NCI-H510A (cell line): ENCODE measurements around the gene AXIN1.

Experiments
- DNase-seq: peaks from one replicate; lab custom pipeline; 2025; lab: John Stamatoyannopoulos, UW

AXIN1 gene

DNA sequence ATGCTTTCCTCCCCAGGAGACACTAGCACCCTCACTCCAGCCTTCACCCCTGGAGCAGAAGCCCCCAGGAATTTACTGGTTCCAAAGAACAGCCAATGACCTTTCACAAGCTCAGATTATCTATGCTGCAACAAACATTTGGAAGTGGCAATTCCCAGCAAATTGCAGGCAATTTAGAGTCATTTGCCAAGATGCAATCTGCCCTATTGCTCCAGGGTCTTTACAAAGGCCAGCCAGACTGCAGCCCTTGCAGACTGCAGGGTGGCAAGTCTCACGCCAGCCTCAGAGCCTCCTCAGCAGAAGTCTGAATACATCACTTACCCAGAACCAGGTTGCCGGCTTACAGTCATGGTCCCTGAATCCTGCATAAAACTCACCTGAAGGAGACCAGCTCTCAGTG lies 21.8 kb downstream of the AXIN1 start:
- no peak for DNase-seq

DNA sequence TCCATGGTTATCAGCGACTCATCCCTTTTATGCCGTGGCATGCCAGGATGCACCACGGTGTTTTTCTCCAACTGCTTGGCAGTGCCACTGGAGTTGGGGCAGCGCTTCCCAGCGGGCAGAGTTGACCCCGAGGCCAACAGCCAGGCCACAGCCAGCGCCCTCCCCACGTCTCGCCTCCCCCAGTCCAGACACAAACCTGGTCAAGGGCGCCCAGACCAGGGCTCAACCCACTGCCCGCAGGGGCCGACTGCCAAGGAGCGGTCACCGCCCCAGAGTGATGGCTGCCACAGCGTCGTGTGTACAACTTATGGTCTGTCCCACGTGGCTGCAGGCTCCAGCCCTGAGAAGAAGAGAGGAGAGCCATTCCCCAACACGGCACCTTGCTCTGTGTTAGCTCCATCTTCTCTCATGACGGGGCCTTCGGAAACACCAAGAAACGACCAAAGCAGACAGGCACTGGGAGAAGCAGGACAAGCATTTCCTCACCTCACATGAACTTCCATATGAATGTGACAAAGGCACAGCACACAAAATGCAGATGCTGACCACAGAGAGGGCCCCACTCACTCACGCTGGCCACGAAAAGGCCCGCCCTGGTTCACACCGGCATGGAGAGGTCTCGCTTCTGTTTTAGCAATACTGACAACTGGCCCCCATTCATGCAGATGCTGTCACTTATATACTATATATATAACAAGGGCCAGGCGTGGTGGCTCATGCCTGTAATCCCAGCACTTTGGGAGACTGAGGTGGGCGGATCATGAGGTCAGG lies 27.0 kb downstream of the AXIN1 start:
- DNase-seq: no peak

- no peak for DNase-seq
Measured at GRCh38 chr16:324451-325334, 27.8 kb downstream of the AXIN1 start.

GRCh38 chr16:324201-324450 lies 28.4 kb downstream of the AXIN1 start:
- no peak for DNase-seq

DNA sequence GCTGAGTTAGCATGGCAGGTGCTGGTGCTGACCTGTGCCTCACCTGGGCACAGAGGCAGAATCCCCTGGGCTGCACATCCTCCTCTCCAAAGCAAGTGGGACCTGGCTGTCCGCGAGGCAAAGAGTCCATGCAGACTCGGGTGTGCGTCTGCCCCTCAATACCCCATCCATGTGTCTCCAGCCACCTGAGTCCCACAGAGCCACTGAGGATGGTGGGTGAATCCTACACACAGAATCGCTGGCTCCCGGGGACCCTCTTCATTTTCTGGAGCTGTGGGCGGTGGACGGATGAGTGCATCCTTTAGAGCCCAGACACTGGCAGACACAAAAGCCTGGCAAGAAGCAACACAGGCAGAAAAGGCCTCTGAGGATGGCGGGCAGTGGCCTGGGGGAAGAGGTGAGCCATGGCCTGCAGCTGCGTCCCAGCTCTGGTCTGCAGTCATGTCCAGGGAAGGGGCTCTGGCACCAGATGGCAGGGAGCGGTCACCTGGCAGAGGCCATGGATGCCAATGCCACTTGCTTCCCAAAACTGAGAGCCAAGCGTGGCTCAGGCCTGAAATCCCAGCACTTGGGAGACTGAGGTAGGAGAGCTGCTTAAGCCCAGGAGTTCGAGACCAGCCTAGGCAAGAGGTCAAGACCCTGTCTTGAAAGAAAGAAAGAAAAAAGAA lies 29.9 kb downstream of the AXIN1 start:
- no peak for DNase-seq

DNA sequence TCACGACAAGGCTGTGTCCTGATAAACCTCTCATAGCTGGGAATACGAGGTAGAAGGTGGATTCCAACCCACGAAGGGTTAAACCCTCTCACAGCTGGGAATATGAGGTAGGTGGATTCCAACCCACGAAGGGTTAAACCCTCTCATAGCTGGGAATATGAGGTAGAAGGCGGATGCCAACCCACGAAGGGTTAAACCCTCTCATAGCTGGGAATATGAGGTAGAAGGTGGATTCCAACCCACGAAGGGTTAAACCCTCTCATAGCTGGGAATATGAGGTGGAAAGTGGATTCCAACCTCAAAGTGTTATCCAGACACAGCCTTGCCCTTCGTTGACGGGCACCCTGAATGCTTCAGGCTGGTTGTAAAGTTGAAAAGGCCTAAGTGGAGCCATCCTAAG lies 31.0 kb downstream of the AXIN1 start:
- no peak for DNase-seq

DNA sequence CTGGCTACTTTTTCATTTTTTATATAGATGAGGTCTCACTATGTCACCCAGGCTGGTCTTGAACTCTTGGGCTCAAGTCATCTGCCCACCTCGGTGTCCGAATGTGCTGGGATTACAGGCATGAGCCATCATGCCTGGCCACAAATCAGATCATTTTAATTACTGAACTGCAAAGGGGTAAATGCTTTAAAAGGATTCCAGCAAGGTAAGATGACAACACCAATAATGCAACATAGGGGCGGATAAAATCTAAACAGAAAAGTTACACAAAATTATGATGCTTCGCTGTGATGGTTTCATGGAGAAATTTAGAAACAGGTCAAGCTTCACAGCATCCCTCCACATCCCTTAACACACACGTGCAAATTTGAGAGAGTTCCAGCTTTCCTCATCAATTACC lies 32.3 kb downstream of the AXIN1 start:
- DNase-seq: no peak

DNA sequence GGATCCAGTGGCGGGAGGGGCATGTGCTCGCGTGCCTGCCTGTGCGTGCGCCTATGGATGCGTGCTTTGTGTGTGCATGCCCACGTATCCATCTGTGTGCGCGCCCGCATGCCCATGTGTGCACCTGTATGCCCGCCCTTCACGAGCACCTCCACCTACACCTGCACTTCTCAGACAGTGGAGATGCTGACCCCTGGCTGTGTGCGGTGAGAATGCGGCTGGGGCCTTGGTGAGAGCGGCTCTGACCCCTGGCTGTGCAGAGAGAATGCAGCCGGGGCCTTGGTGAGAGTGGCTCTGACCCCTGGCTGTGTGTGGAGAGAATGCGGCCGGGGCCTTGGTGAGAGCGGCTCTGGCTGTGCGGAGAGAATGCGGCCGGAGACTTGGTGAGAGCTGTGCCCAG lies 33.9 kb downstream of the AXIN1 start:
- no peak for DNase-seq

DNA sequence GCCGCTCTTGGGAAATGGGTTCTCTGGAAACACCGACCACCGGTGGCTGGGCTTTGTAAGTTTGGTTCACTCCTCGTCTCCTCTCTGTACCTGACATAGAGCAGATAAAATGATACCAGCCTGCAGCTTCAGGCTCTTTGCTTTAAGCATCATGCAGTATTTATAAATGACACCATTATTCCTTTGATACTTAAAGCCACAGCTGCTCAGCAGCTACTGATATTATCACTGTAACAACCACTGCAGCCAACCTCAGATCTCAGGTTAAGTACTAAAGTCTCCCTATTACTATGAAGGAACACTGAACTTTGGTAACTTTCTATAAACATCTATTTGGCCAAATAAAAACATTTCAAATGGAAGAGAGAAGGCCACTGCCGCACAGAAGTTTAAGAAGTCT lies 34.9 kb downstream of the AXIN1 start:
- no peak for DNase-seq

GRCh38 chr16:316741-317464 lies 35.6 kb downstream of the AXIN1 start:
- no peak for DNase-seq

GRCh38 chr16:314795-315299 lies 37.7 kb downstream of the AXIN1 start:
- no peak for DNase-seq

DNA sequence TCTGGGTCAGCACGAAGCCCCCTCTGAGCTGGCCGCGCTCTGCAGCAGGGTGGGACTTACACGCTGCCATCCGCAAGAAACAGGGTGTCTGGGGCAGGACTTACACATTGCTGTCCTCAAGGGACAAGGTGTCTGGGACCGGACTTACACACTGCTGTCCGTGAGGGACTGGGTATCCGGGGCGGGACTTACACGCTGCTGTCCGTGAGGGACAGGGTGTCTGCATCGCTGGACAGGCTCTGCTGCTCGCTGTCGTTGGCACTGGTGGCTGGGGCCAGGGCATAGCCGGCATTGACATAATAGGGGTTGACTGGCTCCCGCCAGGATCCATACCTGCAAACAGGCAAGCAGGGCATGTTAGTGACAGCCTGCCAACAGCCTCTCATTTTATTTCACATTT lies 38.2 kb downstream of the AXIN1 start:
- DNase-seq: no peak

DNA sequence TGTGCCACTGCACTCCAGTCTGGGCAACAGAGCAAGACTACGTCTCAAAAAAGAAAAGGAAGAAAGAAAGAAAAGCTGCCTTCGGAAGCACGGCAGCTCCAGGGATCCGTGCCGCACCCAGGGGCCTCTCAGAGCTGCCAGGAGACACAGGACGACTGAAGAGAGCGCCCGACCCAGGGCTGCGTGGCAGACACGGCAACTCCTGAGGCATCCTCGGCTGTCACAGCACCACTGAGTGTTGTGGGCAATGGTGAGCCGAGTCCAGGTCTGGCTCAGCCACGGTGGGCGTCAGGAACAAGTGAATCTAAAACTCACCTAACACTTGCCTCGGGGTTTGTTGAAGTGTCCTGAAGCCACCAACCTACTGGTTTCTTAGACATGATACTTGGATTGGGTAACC lies 40.8 kb downstream of the AXIN1 start:
- no peak for DNase-seq

DNA sequence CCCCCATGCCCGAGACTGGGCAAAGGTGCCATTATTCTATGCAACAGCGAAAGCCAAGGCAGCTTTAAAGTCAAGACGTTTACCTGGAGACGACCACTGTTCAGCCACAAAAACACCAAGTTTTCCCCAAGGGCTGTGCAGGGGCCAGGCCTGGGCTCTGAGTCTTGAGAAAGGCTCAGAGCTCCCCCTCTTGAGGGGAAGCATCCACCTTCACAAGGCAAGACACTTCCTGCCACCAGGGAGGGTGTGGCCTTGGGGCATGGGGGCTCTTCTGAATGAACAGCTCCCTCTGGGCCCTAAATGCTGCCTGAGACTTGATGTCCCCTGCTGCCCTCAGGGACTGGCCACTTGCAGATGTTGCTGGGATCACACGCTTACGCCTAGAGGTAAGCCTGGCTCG lies 43.0 kb downstream of the AXIN1 start:
- DNase-seq: no peak

GRCh38 chr16:307691-308312 lies 44.7 kb downstream of the AXIN1 start:
- DNase-seq: no peak

DNA sequence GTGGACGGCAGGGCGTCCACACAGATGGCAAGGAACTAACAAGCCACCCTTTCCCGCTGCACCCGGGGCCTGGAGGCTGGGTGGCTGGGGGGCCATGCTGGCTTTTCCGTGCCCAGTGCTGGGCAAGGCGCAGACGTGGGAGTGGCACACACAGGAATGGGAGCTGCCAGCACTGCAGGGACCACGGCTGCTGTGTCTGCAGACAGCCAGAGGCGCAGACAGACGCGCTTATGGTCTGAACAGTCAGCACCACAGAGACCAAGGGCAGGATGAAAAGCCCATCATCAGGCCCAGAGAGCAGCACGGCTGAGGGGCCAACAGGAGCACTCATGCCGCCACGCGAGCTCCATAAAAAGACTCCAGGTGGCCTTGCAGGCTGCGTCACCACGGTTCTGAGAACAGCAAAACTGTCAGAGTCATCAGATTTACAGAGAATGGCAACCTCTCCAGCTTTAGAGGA lies 45.6 kb downstream of the AXIN1 start:
- DNase-seq: no peak

GRCh38 chr16:305916-306626 lies 46.5 kb downstream of the AXIN1 start:
- no peak for DNase-seq

DNA sequence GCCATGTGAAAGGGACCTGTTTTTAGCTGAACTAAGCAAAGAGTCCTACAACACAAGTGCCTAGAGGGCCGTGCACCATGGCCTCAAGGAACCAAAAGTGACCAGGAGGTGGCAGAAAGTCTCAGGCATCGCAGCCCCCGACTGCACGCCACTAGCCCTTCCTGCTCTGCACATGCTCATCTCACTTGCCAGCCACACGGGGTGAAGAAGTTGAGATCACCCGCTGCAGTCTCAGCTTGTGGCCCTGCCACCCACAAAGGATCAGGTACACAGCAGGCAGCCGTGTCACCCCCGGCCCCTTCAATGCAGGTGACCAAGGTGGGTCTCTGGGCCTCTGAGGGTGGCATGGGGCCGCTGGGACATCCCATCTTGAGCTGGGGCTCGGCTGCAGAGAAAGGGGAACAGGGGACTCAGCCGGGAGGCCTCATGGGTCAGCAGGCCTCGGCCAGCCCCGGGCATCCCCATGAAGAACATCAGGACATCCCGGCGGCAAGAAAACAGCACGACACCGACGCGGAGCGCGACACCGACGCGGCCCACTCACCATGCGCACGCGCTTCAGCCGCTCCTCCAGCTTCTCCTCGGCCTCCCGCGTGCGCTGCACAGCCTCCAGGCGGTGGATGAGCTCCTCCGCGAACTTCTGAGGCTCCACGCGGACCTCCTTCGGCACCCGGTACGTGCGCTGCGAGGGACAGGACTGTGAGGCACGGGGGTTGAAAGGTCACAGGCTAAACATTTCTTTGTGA lies 48.6 kb downstream of the AXIN1 start:
- no peak for DNase-seq

GRCh38 chr16:301950-302349 lies 50.6 kb downstream of the AXIN1 start:
- DNase-seq: no peak

DNA sequence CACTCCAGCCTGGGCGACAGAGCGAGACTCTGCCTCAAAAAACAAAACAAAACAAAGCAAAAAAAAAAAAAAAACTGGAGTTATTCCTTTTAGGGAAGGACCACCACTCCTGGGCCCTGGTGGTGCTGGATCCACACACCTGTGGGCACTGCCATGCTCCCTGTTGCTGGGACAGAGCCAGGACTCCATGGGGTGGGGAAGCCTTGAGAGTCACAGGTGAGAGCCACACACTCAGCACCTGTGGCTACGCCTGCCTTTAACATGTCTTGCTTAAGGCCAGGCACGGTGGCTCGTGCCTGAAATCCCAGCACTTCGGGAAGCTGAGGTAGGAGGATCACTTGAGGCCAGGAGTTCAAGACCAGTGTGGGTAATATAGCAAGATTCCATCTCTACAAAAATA lies 51.3 kb downstream of the AXIN1 start:
- DNase-seq: no peak
